Medulla oblongata (tissue), 1 donor: ENCODE data around the gene LMX1A.

Experiments used
- DNase-seq: peaks from one replicate; pipeline ENCODE4 v3.0.0-alpha.2; 2015; ENCODE audit errors: extremely low spot score

The LMX1A gene

GRCh38 chr1:165162671-165163241 lies 193.8 kb downstream of the LMX1A start:
- DNase-seq, result no peak

GRCh38 chr1:165161130-165161529 lies 195.4 kb downstream of the LMX1A start:
- peak; percentile 11 for DNase-seq

GRCh38 chr1:165153182-165153581 lies 203.3 kb downstream of the LMX1A start:
- DNase-seq, result no peak

- peak; percentile 17 for DNase-seq
Observed at GRCh38 chr1:165152727-165153126, 203.8 kb downstream of the LMX1A start.

- no peak for DNase-seq
Observed at GRCh38 chr1:165152109-165152508, 204.4 kb downstream of the LMX1A start.
